Stomach (tissue), 4 donors: Measurements from ENCODE around the gene PKIG.

Source experiments
- CTCF ChIP-seq, 7 experiments: fragments of 450-650 bp in 4 of 7; fragments of 200-600 bp in 3 of 7; sonication (generic) in 3 of 7; IDR thresholded peaks; one replicate each; pipeline ENCODE4 v1.5.1; 2016 to 2019; ENCODE audit warnings: antibody characterized with exemption in 7 of 7, control low read depth in 2 of 7, mild to moderate bottlenecking in 1 of 7
- POLR2A ChIP-seq, 4 donors: fragments of 450-650 bp; IDR thresholded peaks; one replicate each; pipeline ENCODE4 v1.6.1; 2016; ENCODE audit warnings: antibody characterized with exemption in 4 of 4, control low read depth in 2 of 4, mild to moderate bottlenecking in 1 of 4, moderate library complexity in 1 of 4
- POLR2AphosphoS5 ChIP-seq, 3 donors: sonication (generic); formaldehyde crosslinking; IDR thresholded peaks; one replicate each; pipeline ENCODE4 v1.6.1; 2016; ENCODE audit warnings: antibody characterized with exemption in 3 of 3

GRCh38 chr20:44633872-44634600 is 51.7 kb downstream of the PKIG start:
- TF ChIP-seq POLR2A (IDR thresholded peaks at IDR 0.05) (no peak), CTCF (IDR thresholded peaks at IDR 0.05) (no peak), POLR2AphosphoS5 (IDR thresholded peaks at IDR 0.05) (no peak)
